Activated CD8-positive, alpha-beta memory T cell treated with anti-CD3 and anti-CD28 coated beads, Interleukin-2, amount 50 U/mL, for 4 hours (primary cell): ENCODE data around the gene APOC1.
"Not testable (repeated sequence)": the region's sequence is repeated elsewhere in the genome, so short reads cannot be mapped to it uniquely, and the experiment has no call there.

Experiments used
- DNase-seq: peaks from one replicate; pipeline ENCODE4 v3.0.0-alpha.2; 2020

The APOC1 gene

DNA sequence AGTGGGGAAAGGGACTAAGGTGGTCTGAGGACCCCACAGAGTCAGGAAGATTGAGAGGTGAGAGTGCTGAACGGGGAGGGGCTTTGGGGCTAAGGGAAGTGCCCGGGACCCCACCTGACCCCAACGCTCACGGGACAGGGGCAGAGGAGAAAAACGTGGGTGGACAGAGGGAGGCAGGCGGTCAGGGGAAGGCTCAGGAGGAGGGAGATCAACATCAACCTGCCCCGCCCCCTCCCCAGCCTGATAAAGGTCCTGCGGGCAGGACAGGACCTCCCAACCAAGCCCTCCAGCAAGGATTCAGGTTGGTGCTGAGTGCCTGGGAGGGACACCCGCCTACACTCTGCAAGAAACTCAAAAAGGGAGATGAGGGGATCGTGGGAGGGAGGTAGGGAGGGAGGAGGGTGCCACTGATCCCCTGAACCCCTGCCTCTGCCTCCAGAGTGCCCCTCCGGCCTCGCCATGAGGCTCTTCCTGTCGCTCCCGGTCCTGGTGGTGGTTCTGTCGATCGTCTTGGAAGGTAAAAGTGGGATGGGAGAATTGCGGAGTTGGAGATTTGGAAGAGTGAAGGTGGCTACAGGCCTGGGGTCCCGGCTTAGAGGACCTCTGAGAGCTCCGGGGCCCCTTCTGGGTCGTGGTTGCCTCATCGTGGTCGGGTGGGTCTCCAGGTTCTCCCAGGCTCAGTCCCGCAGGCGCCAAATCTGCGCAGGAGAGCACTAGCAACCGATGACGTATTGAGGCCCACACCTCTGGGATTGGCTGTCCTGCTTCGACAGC lies at the start of gene APOC1:
TSS of gene APOC1 (plus strand) at position 176 of the 774 bp plus-strand sequence. CDS start at position 460, 284 bp downstream.
- peak; percentile 77 for DNase-seq

DNA sequence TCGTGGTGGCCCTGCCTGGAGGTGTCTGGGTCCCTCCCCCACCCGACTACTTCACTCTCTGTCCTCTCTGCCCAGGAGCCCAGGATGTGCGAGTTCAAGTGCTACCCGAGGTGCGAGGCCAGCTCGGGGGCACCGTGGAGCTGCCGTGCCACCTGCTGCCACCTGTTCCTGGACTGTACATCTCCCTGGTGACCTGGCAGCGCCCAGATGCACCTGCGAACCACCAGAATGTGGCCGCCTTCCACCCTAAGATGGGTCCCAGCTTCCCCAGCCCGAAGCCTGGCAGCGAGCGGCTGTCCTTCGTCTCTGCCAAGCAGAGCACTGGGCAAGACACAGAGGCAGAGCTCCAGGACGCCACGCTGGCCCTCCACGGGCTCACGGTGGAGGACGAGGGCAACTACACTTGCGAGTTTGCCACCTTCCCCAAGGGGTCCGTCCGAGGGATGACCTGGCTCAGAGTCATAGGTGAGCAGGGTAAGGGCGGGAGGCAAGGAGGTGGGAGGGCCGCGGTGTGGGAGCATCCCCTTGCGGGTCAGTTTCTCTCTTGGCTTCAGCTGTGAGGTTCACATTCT lies 49.1 kb upstream of the APOC1 start:
- DNase-seq = no peak

DNA sequence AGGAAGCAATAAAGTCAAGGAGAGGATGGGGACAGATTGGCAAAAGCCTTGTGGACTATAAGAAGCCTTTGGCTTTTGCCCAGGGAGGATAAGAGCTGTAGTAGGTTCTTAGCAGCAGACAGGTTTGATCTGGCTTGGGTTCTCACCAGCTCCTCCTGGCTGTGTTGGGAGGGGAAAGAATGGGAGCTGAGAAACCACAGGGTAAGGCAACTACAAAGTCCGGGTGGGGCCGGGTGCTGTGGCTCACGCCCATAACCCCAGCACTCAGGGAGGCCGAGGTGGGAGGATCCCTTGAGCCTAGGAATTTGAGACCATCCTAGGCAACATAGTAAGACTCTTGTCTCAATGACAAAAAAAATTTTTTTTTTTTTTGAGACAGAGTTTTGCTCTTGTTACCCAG lies 47.7 kb upstream of the APOC1 start:
- DNase-seq = no peak

DNA sequence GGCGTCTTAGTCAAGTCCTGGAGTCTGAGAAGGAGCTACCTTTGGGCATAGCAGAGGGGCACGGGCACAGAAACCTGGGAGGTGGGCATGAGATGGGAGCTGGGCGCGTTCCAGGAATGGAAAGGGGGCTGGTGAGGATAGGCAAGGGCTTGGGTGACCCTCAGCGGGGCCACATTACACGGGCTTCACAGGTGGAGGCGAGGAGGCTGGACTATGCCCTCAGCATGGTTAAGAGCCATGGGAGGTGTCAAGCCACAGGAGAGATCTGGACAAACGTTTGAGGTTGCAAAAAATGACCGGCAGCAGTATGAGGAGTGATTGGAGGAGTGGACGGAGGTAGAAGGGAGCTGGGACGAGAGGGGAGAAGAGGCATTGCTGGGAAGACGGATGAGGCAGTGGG lies 46.8 kb upstream of the APOC1 start:
- no peak for DNase-seq

DNA sequence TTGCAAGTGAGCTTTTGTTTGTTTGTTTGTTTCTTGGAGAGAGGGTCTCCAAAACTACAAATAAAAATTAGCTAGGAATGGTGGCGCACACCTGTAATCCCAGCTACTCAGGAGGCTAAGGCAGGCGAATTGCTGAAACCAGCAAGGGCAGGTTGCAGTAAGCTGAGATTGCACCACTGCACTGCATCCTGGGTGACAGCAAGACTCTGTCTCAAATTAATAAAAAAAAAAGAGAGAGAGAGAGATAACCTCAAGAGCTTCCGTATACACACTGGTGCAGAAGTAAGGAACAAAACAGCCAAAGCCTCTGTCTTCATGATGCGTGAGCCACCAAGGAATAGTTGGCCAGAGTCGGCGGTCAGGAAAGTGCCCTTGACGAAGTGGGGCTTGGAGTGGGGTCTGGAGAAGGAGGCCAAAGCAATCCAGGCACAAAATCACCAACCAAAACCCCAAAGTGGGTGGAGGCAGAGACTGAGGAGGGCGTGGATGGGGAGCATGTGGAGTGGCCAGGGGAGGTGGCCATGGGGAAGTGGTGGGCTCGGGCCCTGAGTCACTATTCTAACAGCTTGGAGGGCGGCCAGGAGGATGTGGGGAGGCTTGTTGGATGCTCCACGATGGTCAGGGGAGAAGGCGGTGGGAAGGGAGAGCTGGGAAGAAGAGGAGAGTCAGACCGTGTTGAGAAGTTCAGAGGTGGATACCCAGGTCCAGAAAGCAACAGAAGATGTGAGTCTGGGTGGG lies 44.5 kb upstream of the APOC1 start:
- DNase-seq = no peak

DNA sequence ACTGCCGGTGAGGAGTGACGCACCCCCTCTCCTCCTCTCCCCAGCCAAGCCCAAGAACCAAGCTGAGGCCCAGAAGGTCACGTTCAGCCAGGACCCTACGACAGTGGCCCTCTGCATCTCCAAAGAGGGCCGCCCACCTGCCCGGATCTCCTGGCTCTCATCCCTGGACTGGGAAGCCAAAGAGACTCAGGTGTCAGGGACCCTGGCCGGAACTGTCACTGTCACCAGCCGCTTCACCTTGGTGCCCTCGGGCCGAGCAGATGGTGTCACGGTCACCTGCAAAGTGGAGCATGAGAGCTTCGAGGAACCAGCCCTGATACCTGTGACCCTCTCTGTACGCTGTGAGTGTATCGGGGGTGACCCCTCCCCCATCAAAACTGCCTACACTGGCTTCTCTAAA lies 42.6 kb upstream of the APOC1 start:
- DNase-seq = no peak

DNA sequence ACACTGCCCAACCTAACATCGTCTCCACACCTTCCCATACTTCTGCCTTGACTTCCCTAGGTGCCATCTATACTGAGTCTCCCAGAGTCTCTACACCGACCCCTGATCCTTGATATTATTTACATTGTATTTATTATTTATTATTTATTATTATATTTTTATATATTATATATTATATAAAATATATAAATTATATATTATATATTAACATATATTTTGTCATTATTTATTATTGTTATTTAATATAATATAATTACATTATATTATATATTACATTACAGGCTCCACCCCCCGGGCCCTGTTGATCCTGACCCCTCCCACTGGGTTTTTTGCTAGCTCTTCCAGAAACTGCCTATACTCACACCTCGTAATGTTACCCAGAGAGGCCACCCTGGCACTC lies 41.7 kb upstream of the APOC1 start:
- no peak for DNase-seq

DNA sequence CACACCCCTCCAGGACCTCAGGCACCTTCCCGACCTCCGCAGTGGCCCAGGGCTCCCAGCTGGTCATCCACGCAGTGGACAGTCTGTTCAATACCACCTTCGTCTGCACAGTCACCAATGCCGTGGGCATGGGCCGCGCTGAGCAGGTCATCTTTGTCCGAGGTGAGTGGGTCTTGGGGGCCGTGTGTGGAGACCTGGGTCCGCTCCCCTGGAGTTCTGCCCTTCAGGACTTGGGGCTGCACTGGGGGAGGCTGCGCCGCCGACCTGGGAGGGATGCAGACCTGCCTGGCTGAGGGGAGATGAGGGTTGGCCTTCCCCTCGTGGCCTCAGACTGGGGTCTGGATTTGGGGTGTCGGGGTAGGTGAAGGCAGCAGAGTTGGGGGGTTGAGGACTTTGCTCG lies 40.1 kb upstream of the APOC1 start:
- no peak for DNase-seq

DNA sequence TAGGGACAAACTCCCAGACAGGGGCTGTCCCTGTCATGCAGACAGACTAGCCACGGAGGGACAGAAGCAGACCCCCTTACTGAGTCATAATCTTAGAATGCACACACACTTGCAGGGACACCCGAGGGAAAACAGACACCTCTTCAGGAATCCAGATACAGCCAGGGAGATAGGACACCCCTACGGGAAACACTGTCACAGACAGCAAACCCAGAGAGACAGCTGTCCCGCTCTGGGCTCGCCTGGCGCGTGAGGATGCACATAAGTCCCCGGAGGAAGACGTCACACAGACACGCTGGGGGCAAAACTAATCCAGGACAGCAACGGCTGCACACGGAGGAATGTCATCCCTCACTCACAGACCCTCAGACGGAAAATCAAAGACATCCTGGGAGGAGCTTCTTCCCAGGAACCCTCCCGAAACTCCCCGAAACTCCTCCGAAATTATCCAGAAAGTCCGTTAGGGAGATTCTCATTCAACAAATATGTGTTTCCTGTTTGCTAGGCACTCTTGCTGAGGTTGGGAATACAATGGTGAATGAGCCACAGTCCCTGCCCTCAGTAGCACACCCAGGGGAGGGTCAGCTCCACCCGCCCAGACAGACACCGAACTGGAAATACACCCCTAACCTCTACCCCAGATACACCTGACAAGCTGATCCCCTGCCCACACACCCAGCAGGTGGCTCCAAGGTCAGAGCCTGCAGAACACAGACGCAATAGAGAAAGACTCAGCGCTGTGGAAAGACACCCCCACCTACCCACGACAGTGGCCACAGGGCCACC lies 38.5 kb upstream of the APOC1 start:
- no peak for DNase-seq

DNA sequence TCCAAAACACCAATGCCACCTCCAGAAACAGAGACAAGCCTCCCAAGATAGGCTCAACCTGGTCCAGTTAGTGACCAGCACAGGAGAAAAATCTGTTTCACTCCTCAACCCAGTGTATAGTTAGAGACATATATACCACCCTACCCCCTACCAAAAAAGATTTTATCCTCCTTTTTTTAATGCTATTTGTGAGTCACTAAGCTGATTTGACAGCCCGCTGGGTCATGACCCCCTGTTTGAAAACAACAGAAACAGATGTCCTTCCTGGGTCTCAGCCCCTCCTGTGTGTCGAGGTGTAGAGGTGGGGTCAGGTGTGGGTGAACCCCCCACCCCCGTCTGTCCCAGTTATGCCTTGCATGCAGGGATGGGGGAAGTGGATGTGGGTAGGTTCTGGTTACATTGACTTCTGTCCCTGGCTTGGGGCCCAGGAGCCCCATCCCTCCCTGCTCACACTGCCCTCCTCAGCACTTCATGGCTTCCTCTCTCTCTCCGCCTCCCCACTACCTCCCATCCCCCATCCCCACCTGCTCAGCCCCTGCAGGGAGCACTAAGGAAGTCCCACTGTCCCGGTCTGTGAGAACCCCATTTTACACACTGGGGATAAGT lies 37.4 kb upstream of the APOC1 start:
- no peak for DNase-seq

DNA sequence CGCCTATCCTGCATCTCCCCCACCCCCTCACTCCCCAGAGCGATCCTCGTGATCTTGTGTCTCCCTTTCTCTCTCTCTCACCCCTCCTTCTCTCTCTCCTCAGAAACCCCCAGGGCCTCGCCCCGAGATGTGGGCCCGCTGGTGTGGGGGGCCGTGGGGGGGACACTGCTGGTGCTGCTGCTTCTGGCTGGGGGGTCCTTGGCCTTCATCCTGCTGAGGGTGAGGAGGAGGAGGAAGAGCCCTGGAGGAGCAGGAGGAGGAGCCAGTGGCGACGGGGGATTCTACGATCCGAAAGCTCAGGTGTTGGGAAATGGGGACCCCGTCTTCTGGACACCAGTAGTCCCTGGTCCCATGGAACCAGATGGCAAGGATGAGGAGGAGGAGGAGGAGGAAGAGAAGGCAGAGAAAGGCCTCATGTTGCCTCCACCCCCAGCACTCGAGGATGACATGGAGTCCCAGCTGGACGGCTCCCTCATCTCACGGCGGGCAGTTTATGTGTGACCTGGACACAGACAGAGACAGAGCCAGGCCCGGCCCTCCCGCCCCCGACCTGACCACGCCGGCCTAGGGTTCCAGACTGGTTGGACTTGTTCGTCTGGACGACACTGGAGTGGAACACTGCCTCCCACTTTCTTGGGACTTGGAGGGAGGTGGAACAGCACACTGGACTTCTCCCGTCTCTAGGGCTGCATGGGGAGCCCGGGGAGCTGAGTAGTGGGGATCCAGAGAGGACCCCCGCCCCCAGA lies 36.1 kb upstream of the APOC1 start:
- no peak for DNase-seq

DNA sequence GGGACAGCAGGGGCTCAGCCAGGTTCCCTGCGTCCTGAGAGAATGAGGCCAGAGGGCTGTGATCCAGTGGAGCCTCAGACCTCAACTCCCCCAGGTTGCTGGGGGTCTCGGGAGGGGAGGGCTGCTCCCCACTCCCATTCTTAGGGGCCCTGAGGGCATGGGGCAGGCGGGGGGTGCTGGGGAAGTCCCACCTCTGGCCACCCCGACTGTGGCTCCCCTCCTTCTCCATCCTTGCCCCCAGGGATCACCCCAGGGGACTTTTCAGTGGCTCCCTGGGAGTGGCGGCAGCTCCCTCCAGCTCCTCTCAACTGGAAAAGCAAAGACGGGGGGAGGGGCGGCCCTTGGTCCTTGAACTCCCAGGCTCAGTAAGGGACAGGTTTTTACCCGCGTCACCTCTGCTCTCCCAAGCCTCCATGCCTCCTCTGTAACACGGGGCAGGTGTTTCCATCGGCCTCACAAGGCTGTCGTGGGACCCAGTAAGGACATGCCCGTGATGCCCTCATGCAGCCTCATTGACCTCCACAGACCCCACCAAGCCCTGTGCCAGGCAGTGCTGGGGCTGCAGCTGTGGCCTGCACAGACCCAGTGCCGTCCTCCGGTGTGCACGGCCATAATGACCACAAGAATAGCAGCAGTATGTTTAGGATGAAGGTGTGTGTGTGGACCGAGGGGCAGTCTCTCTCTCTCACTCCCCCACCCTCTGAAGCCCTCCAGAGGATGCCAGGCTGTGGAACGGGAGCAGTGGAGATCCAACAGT lies 34.9 kb upstream of the APOC1 start:
- DNase-seq = no peak

DNA sequence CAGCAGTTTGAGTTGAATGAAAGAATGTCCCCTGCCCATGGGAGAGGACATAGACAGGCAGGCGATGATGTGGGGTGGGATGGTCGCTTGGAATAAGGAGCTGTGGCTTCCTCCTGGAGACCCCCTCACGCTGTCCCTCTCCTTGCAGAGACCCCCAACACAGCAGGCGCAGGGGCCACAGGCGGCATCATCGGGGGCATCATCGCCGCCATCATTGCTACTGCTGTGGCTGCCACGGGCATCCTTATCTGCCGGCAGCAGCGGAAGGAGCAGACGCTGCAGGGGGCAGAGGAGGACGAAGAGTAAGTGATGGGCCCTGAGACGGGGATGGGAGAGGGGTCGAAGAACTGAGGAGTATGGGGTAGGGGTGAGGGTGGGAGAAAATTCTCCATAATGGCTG lies 32.3 kb upstream of the APOC1 start:
- DNase-seq = no peak

DNA sequence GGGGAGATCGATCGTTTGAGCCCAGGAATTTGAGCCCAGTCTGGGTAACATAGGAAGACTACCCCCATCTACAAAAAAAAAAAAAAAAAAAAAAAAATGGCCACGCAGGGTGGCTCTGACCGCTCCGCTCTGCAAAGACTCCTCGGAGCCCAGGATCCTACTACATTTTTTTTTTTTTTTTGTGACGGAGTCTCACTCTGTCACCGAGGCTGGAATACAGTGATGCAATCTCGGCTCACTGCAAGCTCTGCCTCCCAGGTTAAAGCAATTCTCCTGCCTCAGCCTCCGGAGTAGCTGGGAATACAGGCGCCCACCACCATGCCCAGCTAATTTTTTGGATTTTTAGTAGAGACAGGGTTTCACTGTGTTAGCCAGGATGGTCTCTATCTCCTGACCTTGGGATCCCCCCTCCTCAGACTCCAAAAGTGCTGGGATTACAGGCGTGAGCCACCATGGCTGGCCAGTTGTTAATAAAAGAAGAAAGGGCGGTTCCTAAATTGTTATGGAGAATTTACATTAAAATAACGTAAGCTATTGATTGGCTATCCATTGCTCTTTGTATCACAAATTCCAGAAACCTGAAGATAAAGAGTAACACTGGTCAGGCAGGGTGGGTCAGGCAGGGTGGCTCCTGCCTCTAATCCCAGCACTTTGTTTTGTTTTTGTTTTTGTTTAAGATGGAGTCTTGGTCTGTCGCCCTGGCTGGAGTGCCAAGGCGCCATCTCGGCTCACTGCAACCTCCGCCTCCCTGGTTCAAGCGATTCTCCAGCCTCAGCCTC lies 31.6 kb upstream of the APOC1 start:
- DNase-seq = not testable (repeated sequence)

DNA sequence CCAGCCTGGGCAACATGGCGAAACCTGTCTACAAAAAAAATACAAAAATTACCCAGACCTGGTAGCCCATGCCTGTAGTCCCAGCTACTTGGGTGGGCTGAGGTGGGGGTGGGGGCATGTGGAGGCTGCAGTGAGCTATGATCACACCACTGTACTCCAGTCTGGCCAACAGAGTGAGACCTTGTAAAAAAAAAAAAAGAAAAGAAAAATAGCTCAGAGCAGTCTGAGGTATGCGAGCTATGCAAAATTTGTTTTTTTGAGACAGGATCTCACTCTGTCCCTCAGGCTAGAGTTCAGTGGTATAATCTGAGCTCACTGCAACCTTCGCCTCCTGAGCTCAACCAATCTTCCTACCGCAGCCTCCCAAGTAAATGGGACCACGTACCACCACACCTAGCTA lies 30.5 kb upstream of the APOC1 start:
- no peak for DNase-seq

DNA sequence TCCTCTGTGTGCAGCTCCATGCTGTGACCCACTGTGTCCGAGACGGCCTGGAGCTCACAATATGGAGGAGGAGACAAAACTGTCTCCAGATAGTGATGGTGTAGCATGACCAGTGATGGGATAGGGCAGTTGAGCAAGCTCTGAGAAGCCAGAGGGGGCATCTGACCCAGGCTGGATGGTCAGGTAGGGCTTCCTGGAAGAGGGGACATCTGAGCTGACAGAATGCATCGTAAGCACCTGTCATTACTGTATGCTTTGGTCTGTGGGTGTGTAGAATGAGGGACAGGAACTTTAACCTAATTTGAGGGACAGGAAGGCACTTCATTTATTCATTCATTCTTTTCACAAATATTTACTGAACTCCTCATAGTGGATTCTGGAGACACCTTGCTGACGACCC lies 29.8 kb upstream of the APOC1 start:
- DNase-seq = no peak

DNA sequence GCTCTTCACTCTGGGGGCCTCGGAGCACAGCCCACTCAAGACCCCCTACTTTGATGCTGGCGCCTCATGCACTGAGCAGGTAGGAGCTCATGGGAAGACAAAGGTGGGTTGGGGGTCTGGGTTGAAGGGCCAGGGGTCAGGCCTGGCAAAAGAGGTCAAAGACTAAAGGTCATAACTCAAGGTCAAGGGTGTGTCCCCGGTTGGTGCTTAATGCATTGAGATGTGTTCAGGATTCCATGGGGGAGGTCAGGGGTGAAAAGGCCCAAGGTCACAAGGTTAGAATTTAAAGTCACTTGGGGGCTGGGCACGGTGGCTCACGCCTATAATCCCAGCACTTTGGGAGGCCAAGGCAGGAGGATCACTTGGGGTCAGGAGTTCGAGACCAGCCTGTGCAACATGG lies 28.3 kb upstream of the APOC1 start:
- no peak for DNase-seq

DNA sequence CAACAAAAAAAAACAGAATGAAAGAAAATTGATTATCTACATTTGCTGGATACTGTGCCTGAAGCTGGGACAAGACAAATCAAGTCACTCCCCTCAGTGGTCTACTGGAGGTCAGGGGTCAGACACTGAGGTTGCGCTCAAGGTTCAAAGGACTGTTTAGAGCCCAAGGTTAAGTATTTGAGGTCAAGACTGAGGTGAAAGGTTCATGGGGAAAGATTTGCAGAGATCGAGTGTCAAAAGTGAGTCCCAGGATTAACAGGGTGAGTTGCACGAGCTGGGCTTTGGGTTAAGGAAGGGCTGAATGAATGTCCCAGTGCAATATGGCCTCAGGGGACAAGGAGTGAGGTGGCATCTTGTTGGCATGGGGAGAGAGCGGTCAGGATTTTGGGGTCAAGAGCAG lies 26.8 kb upstream of the APOC1 start:
- no peak for DNase-seq

DNA sequence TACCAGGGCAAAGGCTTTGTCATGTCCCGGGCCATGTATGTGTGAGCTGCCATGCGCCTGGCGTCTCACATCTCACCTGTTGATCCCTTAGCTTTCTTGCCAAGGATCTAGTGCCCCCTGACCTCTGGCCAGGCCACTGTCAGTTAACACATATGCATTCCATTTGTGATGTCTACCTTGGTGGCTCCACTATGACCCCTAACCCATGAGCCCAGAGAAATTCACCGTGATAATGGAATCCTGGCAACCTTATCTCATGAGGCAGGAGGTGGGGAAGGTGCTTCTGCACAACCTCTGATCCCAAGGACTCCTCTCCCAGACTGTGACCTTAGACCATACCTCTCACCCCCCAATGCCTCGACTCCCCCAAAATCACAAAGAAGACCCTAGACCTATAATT lies 26.1 kb upstream of the APOC1 start:
- DNase-seq = not testable (repeated sequence)

DNA sequence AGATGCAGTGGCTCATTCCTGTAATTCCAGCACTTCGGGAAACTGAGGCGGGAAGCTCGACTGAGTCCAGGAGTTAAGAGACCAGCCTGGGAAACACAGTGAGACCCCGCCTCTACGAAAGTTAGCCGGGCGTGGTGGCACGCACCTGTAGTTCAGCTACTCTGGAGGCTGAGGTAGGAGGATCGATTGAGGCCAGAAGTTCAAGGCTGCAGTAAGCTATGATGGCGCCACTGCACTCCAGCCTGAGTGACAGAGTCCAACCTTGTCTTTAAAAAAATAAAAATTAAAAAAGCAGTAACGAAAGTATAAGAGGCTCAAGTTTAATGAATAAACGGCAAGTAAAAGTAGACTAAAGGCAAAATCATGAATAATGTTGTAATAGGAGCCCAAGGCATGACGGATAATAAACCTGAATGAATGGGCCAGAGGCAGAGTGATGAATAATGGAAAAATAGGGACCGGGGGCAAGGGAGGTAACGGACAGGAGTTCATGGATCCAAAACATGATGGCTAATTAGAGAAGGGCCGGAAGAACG lies 24.5 kb upstream of the APOC1 start:
- DNase-seq = no peak
